K562 (cell line): ENCODE data around the gene EPOP. TPM values are rescaled to one million over a fixed set of nuclear protein-coding genes. Genes with fewer than 3 reads are reported as not detected.

Experiments
- ATAC-seq: fragments of 200-7000 bp; cut with Tn5 transposase; 3 replicates; pipeline ENCODE4 v1.9.1; 2020; ENCODE audit warnings: moderate library complexity
- BruUV-seq: library from RNA; stranded (reverse); fragments of 400-500 nt; replicated peaks from 2 replicates; lab custom pipeline; 2021; lab: Mats Ljungman, UMichigan
- CTCF ChIA-PET: fragments of 300-600 bp; formaldehyde crosslinking; extraction: SDS; loops from one replicate; lab custom pipeline; 2021; ENCODE audit warnings: low intra/inter-chr PET ratio; lab: Yijun Ruan, JAX
- POLR2A ChIA-PET: fragments of 300-600, 350-650 bp; sonication (Branson Sonifier 250); formaldehyde crosslinking; extraction: SDS; loops from one replicate; lab custom pipeline; 2021; ENCODE audit warnings: antibody characterized with exemption, inconsistent platforms; lab: Yijun Ruan, JAX
- DNase-seq, 4 experiments: peaks; one replicate each; pipeline versions ENCODE4 v3.0.0 to v3.0.0-alpha.2; 2011 to 2018; ENCODE audit warnings: low spot score in 3 of 4, mixed read lengths in 3 of 4; ENCODE audit errors: extremely low read depth in 1 of 4
- FAIRE-seq: peaks from 2 replicates; lab custom pipeline; 2011; peaks lifted over from hg19 to GRCh38; lab: Jason Lieb, UNC
- H2AFZ ChIP-seq: 2 replicates; pipeline ENCODE4 v1.6.0; 2011; ENCODE audit warnings: low read depth, low read length, control low read depth, inconsistent platforms
- H3K27ac ChIP-seq: fragments of 200-600 bp; 3 replicates; pipeline ENCODE4 v1.8.0; 2011; ENCODE audit warnings: low read depth, mild to moderate bottlenecking, control low read depth, inconsistent platforms, low read length, moderate library complexity, mixed read lengths; ENCODE audit errors: extremely low read depth
- H3K27me3 ChIP-seq, 2 experiments: fragments of 300-600 bp in 1 of 2; 2 replicates in 1 of 2; 3 replicates in 1 of 2; pipeline versions ENCODE4 v1.6.0 to v1.8.0; 2011; ENCODE audit warnings: inconsistent platforms in 2 of 2, low read length in 2 of 2, mild to moderate bottlenecking in 1 of 2, mixed read lengths in 1 of 2, moderate library complexity in 1 of 2; ENCODE audit not compliant: control insufficient read depth in 2 of 2, insufficient read depth in 2 of 2
- H3K36me3 ChIP-seq: fragments of 300-600 bp; 3 replicates; pipeline ENCODE4 v1.8.0; 2011; ENCODE audit warnings: mild to moderate bottlenecking, low read length, inconsistent platforms; ENCODE audit not compliant: control insufficient read depth, insufficient read depth
- H3K4me1 ChIP-seq, 2 experiments: fragments of 200-600 bp in 1 of 2; replicated peaks in 1 of 2; 2 replicates in 1 of 2; 3 replicates in 1 of 2; pipeline versions ENCODE4 v1.5.1 to v1.8.0; 2011; ENCODE audit warnings: inconsistent platforms in 2 of 2, low read length in 2 of 2, mild to moderate bottlenecking in 1 of 2, mixed read lengths in 1 of 2, moderate library complexity in 1 of 2; ENCODE audit not compliant: control insufficient read depth in 2 of 2, insufficient read depth in 2 of 2
- H3K4me2 ChIP-seq: 2 replicates; pipeline ENCODE4 v1.6.1; 2011; ENCODE audit warnings: low read length, control low read depth, inconsistent platforms, mixed read lengths; ENCODE audit not compliant: insufficient read depth
- H3K4me3 ChIP-seq: fragments of 200-600 bp; sonication (generic), shearing (Covaris generic); 2 replicates; pipeline ENCODE4 v1.5.1; 2016; ENCODE audit warnings: control low read depth, inconsistent platforms
- H3K79me2 ChIP-seq: fragments of 200-600 bp; 3 replicates; pipeline ENCODE4 v1.8.0; 2011; ENCODE audit warnings: low read length, inconsistent platforms; ENCODE audit not compliant: control insufficient read depth, insufficient read depth
- H3K9ac ChIP-seq, 2 experiments: 2 replicates each; pipeline versions ENCODE4 v1.6.0 to v1.6.1; 2011; ENCODE audit warnings: low read depth in 2 of 2, low read length in 2 of 2, control low read depth in 1 of 2, inconsistent platforms in 1 of 2, mild to moderate bottlenecking in 1 of 2, mixed read lengths in 1 of 2; ENCODE audit not compliant: insufficient read depth in 1 of 2
- H3K9me1 ChIP-seq: one replicate; pipeline ENCODE4 v1.6.0; 2011; ENCODE audit warnings: inconsistent platforms, mild to moderate bottlenecking, low read length, moderate library complexity; ENCODE audit not compliant: control insufficient read depth, insufficient read depth
- H3K9me3 ChIP-seq: replicated peaks from 2 replicates; pipeline ENCODE4 v1.5.1; 2011; ENCODE audit warnings: low read depth, low read length, inconsistent platforms; ENCODE audit not compliant: control insufficient read depth, insufficient read depth
- H4K20me1 ChIP-seq: replicated peaks from 2 replicates; pipeline ENCODE4 v1.6.1; 2011; ENCODE audit warnings: low read length, inconsistent platforms, mixed read lengths; ENCODE audit not compliant: control insufficient read depth, insufficient read depth
- FOS ChIP-seq: IDR thresholded peaks from 3 replicates; pipeline ENCODE4 v1.6.1; 2011; ENCODE audit not compliant: insufficient read length; ENCODE audit errors: extremely low read depth
- HNRNPL ChIP-seq: fragments of 200-400 bp; formaldehyde crosslinking; IDR thresholded peaks from 2 replicates; pipeline ENCODE4 v1.6.1; 2017; ENCODE audit warnings: low read depth, mild to moderate bottlenecking, low read length
- MXI1 ChIP-seq: IDR thresholded peaks from 2 replicates; pipeline ENCODE4 v1.6.1; 2011; ENCODE audit warnings: low read depth, mild to moderate bottlenecking, improper control_type of control experiment, low read length
- NR4A1 ChIP-seq, 2 experiments: fragments of 250-450 bp in 1 of 2; fragments of 450-650 bp in 1 of 2; sonication (Bioruptor Pico) in 1 of 2; IDR thresholded peaks; 2 replicates each; pipeline versions ENCODE4 v1.4.0 to v1.6.1; 2016 to 2020; ENCODE audit warnings: mild to moderate bottlenecking in 2 of 2, missing compliant biosample characterization in 1 of 2, missing genetic modification characterization in 1 of 2, moderate library complexity in 1 of 2
- TAF7 ChIP-seq: fragments of 450-650 bp; IDR thresholded peaks from 2 replicates; pipeline ENCODE4 v1.6.1; 2016; ENCODE audit warnings: missing genetic modification characterization, missing compliant biosample characterization
- XRCC4 ChIP-seq: IDR thresholded peaks from one replicate; pipeline ENCODE4 v1.6.1; 2011; ENCODE audit not compliant: insufficient read depth, insufficient read length; ENCODE audit errors: extremely low read depth
- ZC3H8 ChIP-seq: fragments of 450-650 bp; IDR thresholded peaks from 2 replicates; pipeline ENCODE4 v1.6.1; 2017
- ZNF384 ChIP-seq: IDR thresholded peaks from 2 replicates; pipeline ENCODE4 v1.6.1; 2012; ENCODE audit warnings: low read depth, low read length, improper control_type of control experiment
- ZNF395 ChIP-seq: fragments of 200-800 bp; sonication (Bioruptor generic); IDR thresholded peaks from 2 replicates; pipeline ENCODE4 v1.6.1; 2017; ENCODE audit warnings: missing genetic modification characterization, missing compliant biosample characterization
- WGBS: fragments of 100-300 bp; shearing (Covaris generic); methylation state at CpG from one replicate; pipeline ENCODE4 v1.1.6; 2016; ENCODE audit warnings: low coverage, mixed read lengths; ENCODE audit not compliant: insufficient coverage; ENCODE audit errors: missing lambda C conversion rate; 5-methylcytosine and 5-hydroxymethylcytosine counted together
- in situ Hi-C: fragments of 300-500 bp; cut with MboI; formaldehyde crosslinking; loops from 4 replicates; pipeline ENCODE4 v1.15.0; 2018; ENCODE audit warnings: inconsistent platforms, mixed read lengths
- intact Hi-C: fragments of 100-400 bp; cut with micrococcal nuclease; formaldehyde crosslinking; loops from 2 replicates; pipeline ENCODE4 v1.14.2; 2022
- polyA plus RNA-seq, 8 experiments: library from polyadenylated mRNA; depleted of rRNA in 4 of 8; stranded (reverse) in 5 of 8; unstranded in 3 of 8; fragments of >200 nt; fragmentation: Nextera tagmentation in 2 of 8; fragmentation: Illumina TruSeq in 1 of 8; extraction: Ambion mirVana in 2 of 8; extraction: Trizol in 1 of 8; gene quantifications; 2 replicates each; pipeline versions ENCODE4 v1.2.1 to v1.2.3, GENCODE V29; 2011 to 2014; ENCODE audit warnings: inconsistent platforms in 1 of 8, missing spikeins in 1 of 8
- total RNA-seq, 7 experiments: library from RNA; depleted of rRNA in 6 of 7; stranded (reverse); fragments of >200 nt in 6 of 7; fragmentation: Illumina TruSeq in 2 of 7; extraction: Trizol in 2 of 7; gene quantifications; 2 replicates each; pipeline versions ENCODE4 v1.2.1 to v1.2.3, GENCODE V29; 2011 to 2021; ENCODE audit warnings: low replicate concordance in 1 of 7
- TF ChIP-seq, protein P1 (sequence below): fragments of 250-450 bp; sonication (Bioruptor Pico); IDR thresholded peaks from 2 replicates; pipeline ENCODE4 v1.4.0; 2020; ENCODE audit warnings: mild to moderate bottlenecking, moderate library complexity, borderline replicate concordance
- TF ChIP-seq, protein P2 (sequence below): fragments of 250-450 bp; sonication (Bioruptor Pico); IDR thresholded peaks from 2 replicates; pipeline ENCODE4 v1.5.0; 2022; ENCODE audit warnings: mild to moderate bottlenecking
- TF ChIP-seq, protein P3 (sequence below): fragments of 200-400 bp; formaldehyde crosslinking; IDR thresholded peaks from 2 replicates; pipeline ENCODE4 v1.6.1; 2017; ENCODE audit warnings: mild to moderate bottlenecking, low read depth, low read length, moderate library complexity

EPOP gene
- total and polyA plus RNA-seq, 9 of the 15 experiments (the other 6 are each of a cell fraction or from before 2014, with no cell fraction given) = 0.41 to 10.6 (median 4.6) TPM

DNA sequence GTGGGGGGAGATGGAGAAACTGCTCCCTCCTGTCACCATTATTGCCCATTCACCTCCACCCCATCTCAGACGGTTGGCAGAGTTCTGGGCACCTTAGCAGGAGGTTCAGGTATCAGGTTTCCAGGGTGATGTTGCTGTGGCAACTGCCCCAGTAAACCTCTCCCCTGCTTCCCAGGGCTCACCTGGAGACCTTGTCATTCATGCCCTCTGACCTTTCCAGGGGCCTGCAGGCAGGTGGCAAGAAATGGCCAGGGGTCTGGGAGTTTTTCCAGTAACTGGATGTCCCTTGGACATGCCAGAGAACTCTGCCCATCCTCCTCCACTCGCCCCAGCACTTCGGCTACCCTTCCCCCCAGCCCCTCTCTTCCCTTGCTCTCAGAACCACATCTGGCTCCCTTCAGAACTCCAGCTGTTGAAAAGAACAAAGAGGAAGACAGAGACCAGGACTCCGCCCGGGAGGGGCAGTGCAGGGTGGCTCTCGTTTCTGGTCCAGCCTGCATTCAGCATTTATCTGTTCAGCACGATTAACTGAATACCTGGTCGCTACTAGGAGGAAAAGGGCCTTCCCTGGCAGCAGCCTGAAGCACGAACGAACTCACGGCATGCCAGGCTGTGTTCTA is 38.8 kb upstream of the EPOP start:
- DNase-seq (no peak), FAIRE-seq (no peak), ATAC-seq (no peak)
- Histone ChIP-seq H3K4me1 (peaks cover 28 to 52% of the 10 kb centered on the region in 2 experiments), H3K36me3 (peaks cover 76% of the 10 kb centered on the region; the same call in 2 of the 3 replicates), H3K9ac (no peak overlapping the region), H3K9me1 (peaks cover 4% of the 10 kb centered on the region), H3K4me3 (no peak overlapping the region), H4K20me1 (peaks cover 8% of the 10 kb centered on the region; the same call in 1 of the 2 replicates), H3K79me2 (no peaks in the 10 kb centered on the region), H3K27me3 (no peaks in the 10 kb centered on the region), H3K4me2 (no peak overlapping the region), H3K9me3 (no peaks in the 10 kb centered on the region), H3K27ac (no peak overlapping the region), H2AFZ (no peak overlapping the region)
- TF ChIP-seq XRCC4 (no peak), MXI1 (no peak), TAF7 (tag) (no peak), HNRNPL (no peak), ZC3H8 (no peak), ZNF395 (no peak), FOS (no peak), NR4A1 (CRISPR knock-in tag; IDR thresholded peaks at IDR 0.05) (no peak), NR4A1 (tag; IDR thresholded peaks at IDR 0.05) (no peak), ZNF384 (no peak)
- TF ChIP-seq, protein P1, sequence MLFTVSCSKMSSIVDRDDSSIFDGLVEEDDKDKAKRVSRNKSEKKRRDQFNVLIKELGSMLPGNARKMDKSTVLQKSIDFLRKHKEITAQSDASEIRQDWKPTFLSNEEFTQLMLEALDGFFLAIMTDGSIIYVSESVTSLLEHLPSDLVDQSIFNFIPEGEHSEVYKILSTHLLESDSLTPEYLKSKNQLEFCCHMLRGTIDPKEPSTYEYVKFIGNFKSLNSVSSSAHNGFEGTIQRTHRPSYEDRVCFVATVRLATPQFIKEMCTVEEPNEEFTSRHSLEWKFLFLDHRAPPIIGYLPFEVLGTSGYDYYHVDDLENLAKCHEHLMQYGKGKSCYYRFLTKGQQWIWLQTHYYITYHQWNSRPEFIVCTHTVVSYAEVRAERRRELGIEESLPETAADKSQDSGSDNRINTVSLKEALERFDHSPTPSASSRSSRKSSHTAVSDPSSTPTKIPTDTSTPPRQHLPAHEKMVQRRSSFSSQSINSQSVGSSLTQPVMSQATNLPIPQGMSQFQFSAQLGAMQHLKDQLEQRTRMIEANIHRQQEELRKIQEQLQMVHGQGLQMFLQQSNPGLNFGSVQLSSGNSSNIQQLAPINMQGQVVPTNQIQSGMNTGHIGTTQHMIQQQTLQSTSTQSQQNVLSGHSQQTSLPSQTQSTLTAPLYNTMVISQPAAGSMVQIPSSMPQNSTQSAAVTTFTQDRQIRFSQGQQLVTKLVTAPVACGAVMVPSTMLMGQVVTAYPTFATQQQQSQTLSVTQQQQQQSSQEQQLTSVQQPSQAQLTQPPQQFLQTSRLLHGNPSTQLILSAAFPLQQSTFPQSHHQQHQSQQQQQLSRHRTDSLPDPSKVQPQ (CRISPR knock-in tag) = no peak
- TF ChIP-seq, protein P2, sequence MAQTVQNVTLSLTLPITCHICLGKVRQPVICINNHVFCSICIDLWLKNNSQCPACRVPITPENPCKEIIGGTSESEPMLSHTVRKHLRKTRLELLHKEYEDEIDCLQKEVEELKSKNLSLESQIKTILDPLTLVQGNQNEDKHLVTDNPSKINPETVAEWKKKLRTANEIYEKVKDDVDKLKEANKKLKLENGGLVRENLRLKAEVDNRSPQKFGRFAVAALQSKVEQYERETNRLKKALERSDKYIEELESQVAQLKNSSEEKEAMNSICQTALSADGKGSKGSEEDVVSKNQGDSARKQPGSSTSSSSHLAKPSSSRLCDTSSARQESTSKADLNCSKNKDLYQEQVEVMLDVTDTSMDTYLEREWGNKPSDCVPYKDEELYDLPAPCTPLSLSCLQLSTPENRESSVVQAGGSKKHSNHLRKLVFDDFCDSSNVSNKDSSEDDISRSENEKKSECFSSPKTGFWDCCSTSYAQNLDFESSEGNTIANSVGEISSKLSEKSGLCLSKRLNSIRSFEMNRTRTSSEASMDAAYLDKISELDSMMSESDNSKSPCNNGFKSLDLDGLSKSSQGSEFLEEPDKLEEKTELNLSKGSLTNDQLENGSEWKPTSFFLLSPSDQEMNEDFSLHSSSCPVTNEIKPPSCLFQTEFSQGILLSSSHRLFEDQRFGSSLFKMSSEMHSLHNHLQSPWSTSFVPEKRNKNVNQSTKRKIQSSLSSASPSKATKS (CRISPR knock-in tag) = no peak
- TF ChIP-seq, protein P3, sequence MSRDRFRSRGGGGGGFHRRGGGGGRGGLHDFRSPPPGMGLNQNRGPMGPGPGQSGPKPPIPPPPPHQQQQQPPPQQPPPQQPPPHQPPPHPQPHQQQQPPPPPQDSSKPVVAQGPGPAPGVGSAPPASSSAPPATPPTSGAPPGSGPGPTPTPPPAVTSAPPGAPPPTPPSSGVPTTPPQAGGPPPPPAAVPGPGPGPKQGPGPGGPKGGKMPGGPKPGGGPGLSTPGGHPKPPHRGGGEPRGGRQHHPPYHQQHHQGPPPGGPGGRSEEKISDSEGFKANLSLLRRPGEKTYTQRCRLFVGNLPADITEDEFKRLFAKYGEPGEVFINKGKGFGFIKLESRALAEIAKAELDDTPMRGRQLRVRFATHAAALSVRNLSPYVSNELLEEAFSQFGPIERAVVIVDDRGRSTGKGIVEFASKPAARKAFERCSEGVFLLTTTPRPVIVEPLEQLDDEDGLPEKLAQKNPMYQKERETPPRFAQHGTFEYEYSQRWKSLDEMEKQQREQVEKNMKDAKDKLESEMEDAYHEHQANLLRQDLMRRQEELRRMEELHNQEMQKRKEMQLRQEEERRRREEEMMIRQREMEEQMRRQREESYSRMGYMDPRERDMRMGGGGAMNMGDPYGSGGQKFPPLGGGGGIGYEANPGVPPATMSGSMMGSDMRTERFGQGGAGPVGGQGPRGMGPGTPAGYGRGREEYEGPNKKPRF = no peak
- intact Hi-C loops = no loop called here
- BruUV-seq = no TSS peak
- ChIA-PET POLR2A (interaction anchor here (1.0 kb wide), 1 partner anchor 15 kb away, joined by 3 read pairs; no protein-coding TSS in a partner anchor), CTCF (no interaction called here)
- WGBS = 89% methylated on average over 11 of the region's 11 CpGs
- in situ Hi-C loops = no loop called here
